Glomerular visceral epithelial cell (primary cell): Measurements from ENCODE around the gene SCN10A.

Source experiments
- DNase-seq: peaks from one replicate; pipeline ENCODE4 v3.0.0-alpha.2; 2016; ENCODE audit errors: extremely low spot score

Gene SCN10A

GRCh38 chr3:38651153-38651789 is 164.7 kb downstream of the SCN10A start:
- peak; percentile 55 for DNase-seq

- no peak for DNase-seq
Observed at GRCh38 chr3:38650248-38650951, 165.6 kb downstream of the SCN10A start.

GRCh38 chr3:38649500-38650247 is 166.3 kb downstream of the SCN10A start, which contains the start of gene SCN5A:
TSS of gene SCN5A (minus strand) at chr3:38649687. CDS start at chr3:38633307, 16,380 bp downstream.
- peak; percentile 51 for DNase-seq

- DNase-seq, result no peak
Observed at GRCh38 chr3:38648659-38649499, 167.1 kb downstream of the SCN10A start.

GRCh38 chr3:38648024-38648658 is 167.9 kb downstream of the SCN10A start:
- no peak for DNase-seq

GRCh38 chr3:38647217-38647970 is 168.6 kb downstream of the SCN10A start:
- no peak for DNase-seq
